GM06990 (cell line): ENCODE measurements around the gene SGCB.
A peak's percentile ranks its signal among the peaks of the same experiment; 100 is the strongest.
"Not testable (repeated sequence)": the region's sequence is repeated elsewhere in the genome, so short reads cannot be mapped to it uniquely, and the experiment has no call there.

Experiments
- DNase-seq: peaks from one replicate; pipeline ENCODE4 v3.0.0-alpha.2; 2011; ENCODE audit not compliant: insufficient read length; ENCODE audit errors: extremely low read depth
- H3K27me3 ChIP-seq: replicated peaks from 2 replicates; pipeline ENCODE4 v1.6.0; 2011; ENCODE audit warnings: low read length; ENCODE audit not compliant: control insufficient read depth, insufficient read depth
- H3K36me3 ChIP-seq: 2 replicates; pipeline ENCODE4 v1.5.1; 2011; ENCODE audit warnings: low read length; ENCODE audit not compliant: control insufficient read depth, insufficient read depth
- H3K4me3 ChIP-seq: replicated peaks from 2 replicates; pipeline ENCODE4 v1.5.1; 2011; ENCODE audit warnings: low read depth, mild to moderate bottlenecking, control low read depth, low read length
- TF ChIP-seq, protein P1 (sequence below): IDR thresholded peaks from 2 replicates; pipeline ENCODE4 v1.5.1; 2011; ENCODE audit warnings: low read length, control low read depth, mild to moderate bottlenecking, inconsistent platforms; ENCODE audit not compliant: insufficient read depth, poor library complexity, severe bottlenecking

The SGCB gene

DNA sequence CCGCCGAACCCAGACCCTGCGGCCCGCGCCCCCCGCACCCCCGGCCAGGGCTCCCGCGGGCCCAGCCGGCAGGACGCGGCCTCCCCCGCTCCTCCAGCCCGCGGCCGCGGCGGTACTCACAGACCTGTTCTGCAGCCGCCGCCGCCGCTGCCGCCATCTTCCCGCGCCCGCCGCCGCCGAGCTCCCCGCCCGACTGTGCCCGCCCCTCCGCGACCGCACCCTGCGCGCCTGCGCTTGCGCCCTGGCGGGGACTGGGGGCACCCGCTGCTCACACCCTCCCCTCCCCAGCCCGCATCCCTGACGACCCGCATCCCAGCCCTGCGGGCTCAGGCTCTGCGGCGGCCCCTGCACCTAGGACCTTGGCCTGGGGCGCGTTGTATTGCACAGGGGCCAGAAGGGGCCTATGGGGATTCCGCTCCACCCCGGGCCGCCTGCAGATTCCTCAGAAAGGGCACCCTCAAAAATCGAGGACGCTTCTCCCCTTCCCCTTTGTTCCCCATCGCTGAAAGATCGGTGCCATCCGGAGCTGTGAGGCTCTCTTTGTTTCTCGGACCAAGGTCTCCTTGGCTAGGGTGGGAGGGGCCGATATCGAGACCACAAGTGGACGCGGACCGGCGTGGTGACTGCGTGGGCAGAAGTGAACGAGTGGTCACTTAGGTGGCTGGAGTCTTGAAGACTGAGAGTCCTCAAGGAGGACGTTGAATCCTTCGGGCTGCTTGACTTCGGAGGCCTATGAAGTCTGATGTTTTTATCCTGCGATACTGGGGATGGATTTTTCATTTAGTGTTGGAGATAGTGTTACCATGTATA is at the start of gene SGCB:
TSS of gene SGCB (minus strand) at position 197 of the 810 bp plus-strand sequence. CDS start at position 157, 40 bp downstream.
- peak; percentile 78 for DNase-seq
- Histone ChIP-seq H3K36me3 (no peaks in the 10 kb centered on the region), H3K27me3 (no peaks in the 10 kb centered on the region; the same call in 1 of the 2 replicates), H3K4me3 (peak within 1 kb of the TSS; percentile 83)
- TF ChIP-seq, protein P1, sequence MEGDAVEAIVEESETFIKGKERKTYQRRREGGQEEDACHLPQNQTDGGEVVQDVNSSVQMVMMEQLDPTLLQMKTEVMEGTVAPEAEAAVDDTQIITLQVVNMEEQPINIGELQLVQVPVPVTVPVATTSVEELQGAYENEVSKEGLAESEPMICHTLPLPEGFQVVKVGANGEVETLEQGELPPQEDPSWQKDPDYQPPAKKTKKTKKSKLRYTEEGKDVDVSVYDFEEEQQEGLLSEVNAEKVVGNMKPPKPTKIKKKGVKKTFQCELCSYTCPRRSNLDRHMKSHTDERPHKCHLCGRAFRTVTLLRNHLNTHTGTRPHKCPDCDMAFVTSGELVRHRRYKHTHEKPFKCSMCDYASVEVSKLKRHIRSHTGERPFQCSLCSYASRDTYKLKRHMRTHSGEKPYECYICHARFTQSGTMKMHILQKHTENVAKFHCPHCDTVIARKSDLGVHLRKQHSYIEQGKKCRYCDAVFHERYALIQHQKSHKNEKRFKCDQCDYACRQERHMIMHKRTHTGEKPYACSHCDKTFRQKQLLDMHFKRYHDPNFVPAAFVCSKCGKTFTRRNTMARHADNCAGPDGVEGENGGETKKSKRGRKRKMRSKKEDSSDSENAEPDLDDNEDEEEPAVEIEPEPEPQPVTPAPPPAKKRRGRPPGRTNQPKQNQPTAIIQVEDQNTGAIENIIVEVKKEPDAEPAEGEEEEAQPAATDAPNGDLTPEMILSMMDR, result no peak

- H3K36me3 ChIP-seq, H3K4me3 ChIP-seq, H3K27me3 ChIP-seq, DNase-seq: not testable (repeated sequence)
These were observed 48.3 kb upstream of the SGCB start for GRCh38 chr4:52086425-52086824.

- DNase-seq, result no peak
- TF ChIP-seq, protein P1, result no peak
- H3K4me3 ChIP-seq, result no peak overlapping the region
- no peaks in the 10 kb centered on the region for H3K27me3 ChIP-seq
- H3K36me3 ChIP-seq, result no peaks in the 10 kb centered on the region
These were observed 43.1 kb upstream of the SGCB start for GRCh38 chr4:52081216-52081615.

DNA sequence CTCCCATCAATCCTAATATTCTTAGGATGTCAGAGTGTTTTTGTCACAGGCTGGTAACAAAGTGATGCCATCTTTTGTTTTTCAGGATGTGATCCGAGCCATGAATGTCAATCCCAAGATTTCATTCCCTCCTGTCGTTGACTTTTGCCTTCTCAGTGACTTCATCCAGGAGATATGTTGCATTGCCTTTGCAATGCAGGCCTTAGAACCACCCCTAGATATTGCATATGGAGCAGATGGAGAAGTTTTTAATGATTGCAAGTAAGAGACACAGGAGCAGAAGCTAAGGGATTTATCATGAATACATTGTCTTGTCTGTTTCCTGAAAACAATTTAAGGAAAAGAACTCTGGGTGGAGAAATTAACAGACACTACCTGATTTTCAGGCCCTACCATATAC is 41.6 kb upstream of the SGCB start:
- Histone ChIP-seq H3K36me3 (no peaks in the 10 kb centered on the region), H3K4me3 (no peak overlapping the region), H3K27me3 (no peaks in the 10 kb centered on the region; the same call in 1 of the 2 replicates)
- no peak for DNase-seq
- TF ChIP-seq, protein P1, result no peak

DNA sequence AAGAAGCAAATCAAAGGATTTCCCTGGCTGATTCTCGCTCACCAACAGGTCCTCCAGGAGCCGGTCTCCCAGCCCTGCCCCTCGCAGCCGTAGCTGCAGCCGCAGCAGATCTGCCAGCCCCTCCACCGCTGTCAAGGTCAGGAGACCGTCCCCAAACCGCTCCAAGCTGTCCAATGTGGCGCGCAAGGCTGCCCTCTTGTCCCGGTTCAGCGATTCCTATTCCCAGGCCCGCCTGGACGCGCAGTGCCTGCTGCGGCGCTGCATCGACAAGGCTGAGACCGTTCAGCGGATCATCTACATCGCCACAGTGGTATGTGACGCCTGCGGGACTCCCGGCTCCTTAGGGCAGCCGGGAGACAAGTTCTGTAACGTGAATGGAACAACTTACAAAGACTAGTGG is 38.6 kb upstream of the SGCB start:
- TF ChIP-seq, protein P1, result no peak
- Histone ChIP-seq H3K27me3 (no peaks in the 10 kb centered on the region; the same call in 1 of the 2 replicates), H3K36me3 (no peaks in the 10 kb centered on the region), H3K4me3 (no peak overlapping the region)
- DNase-seq, result no peak

GRCh38 chr4:52071791-52072546 is 33.9 kb upstream of the SGCB start:
- TF ChIP-seq, protein P1, result no peak
- Histone ChIP-seq H3K4me3 (no peak overlapping the region), H3K36me3 (no peaks in the 10 kb centered on the region), H3K27me3 (no peaks in the 10 kb centered on the region; the same call in 1 of the 2 replicates)
- no peak for DNase-seq
